ENCODE data around the gene ACSL3.
A peak's percentile ranks its signal among the peaks of the same experiment; 100 is the strongest.

DNA sequence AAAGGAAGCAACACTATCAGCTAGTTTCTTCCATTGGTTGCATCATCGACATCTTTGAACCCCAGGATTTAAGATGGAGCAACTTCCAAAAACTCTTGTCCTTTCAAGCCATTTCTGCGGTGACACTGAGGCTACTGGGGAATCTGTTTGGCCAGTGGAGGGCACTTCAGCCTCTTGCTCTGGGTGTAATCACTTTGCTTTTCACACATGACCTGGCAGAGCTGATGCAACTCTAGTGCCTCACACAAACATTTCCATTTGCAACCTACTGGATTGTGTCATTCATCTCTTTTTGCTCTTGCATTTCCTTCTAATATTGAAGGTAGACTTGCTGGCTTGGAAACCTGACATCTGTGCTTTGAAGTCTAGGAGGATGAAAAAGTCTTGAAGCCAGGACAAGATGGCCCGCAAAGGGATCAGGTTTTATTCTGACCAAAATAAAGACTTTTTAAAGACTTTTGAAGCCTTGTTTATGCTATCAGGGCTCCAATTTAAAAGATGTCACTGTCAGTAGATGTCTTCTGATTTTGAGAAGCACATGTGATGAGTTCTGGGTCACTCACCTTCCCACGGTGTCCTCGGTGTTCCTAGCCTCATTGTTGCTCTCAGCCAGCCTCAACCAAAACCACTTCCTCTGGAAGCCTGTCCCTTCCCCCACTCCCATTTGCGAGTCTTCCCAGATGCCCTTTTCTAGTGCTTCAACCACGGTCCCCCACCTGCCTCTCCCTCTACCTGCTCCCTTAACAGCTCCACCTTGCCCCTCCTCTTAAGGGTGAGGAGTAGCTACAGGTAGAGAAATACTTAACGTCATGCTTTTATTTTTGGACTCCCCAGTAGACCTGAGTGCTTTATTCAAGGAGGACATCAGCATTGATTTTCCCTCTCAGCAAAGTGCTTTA lies 121.4 kb downstream of the ACSL3 start:
- TF ChIP-seq POLR2A (IDR thresholded peaks at IDR 0.05): no peak
- TF ChIP-seq, protein P1, sequence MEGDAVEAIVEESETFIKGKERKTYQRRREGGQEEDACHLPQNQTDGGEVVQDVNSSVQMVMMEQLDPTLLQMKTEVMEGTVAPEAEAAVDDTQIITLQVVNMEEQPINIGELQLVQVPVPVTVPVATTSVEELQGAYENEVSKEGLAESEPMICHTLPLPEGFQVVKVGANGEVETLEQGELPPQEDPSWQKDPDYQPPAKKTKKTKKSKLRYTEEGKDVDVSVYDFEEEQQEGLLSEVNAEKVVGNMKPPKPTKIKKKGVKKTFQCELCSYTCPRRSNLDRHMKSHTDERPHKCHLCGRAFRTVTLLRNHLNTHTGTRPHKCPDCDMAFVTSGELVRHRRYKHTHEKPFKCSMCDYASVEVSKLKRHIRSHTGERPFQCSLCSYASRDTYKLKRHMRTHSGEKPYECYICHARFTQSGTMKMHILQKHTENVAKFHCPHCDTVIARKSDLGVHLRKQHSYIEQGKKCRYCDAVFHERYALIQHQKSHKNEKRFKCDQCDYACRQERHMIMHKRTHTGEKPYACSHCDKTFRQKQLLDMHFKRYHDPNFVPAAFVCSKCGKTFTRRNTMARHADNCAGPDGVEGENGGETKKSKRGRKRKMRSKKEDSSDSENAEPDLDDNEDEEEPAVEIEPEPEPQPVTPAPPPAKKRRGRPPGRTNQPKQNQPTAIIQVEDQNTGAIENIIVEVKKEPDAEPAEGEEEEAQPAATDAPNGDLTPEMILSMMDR (IDR thresholded peaks at IDR 0.05 in 4 of 5, conservative IDR thresholded peaks at IDR 0.05 in 1 of 5): peak in 2 of 5 experiments; percentile 18 to 35
